Stimulated activated CD4-positive, alpha-beta T cell treated with anti-CD3 and anti-CD28 coated beads, Interleukin-12 subunit alpha, Interleukin-12 subunit beta, amount 100 ng/mL, for 4 hours (primary cell): Measurements from ENCODE around the gene ENKUR.
A peak's percentile ranks its signal among the peaks of the same experiment; 100 is the strongest.
"Not testable (repeated sequence)": the region's sequence is repeated elsewhere in the genome, so short reads cannot be mapped to it uniquely, and the experiment has no call there.

Experiments
- DNase-seq: peaks from one replicate; pipeline ENCODE4 v3.0.0-alpha.2; 2020

ENKUR gene

GRCh38 chr10:24969841-24970281, 46.1 kb downstream of the ENKUR start:
- DNase-seq: no peak

GRCh38 chr10:24968951-24969350, 47.0 kb downstream of the ENKUR start:
- DNase-seq: not testable (repeated sequence)

GRCh38 chr10:24968349-24968748, 47.6 kb downstream of the ENKUR start:
- no peak for DNase-seq

GRCh38 chr10:24966962-24967481, 48.9 kb downstream of the ENKUR start:
- no peak for DNase-seq

GRCh38 chr10:24965051-24965450, 50.9 kb downstream of the ENKUR start:
- no peak for DNase-seq

GRCh38 chr10:24963521-24964041, 52.4 kb downstream of the ENKUR start:
- DNase-seq: no peak

- DNase-seq: no peak
These were observed 53.0 kb downstream of the ENKUR start for GRCh38 chr10:24962995-24963394.

- no peak for DNase-seq
These were observed 54.4 kb downstream of the ENKUR start for GRCh38 chr10:24961582-24961981.

- DNase-seq: no peak
These were observed 56.6 kb downstream of the ENKUR start for GRCh38 chr10:24959382-24959730.

GRCh38 chr10:24958721-24959381, 57.1 kb downstream of the ENKUR start:
- DNase-seq: no peak

GRCh38 chr10:24958091-24958720, 57.8 kb downstream of the ENKUR start:
- no peak for DNase-seq

GRCh38 chr10:24957624-24958051, 58.3 kb downstream of the ENKUR start:
- not testable (repeated sequence) for DNase-seq

- no peak for DNase-seq
These were observed 62.3 kb downstream of the ENKUR start for GRCh38 chr10:24953675-24954074.

GRCh38 chr10:24952707-24953645, 63.0 kb downstream of the ENKUR start:
- DNase-seq: peak; percentile 45

GRCh38 chr10:24952143-24952706, 63.7 kb downstream of the ENKUR start, which contains the start of gene PRTFDC1:
Gene PRTFDC1 (minus strand): TSS chr10:24952606. CDS start chr10:24952575, 31 bp downstream.
- DNase-seq: no peak

GRCh38 chr10:24951201-24952142, 64.5 kb downstream of the ENKUR start:
- no peak for DNase-seq

GRCh38 chr10:24950439-24950838, 65.5 kb downstream of the ENKUR start:
- no peak for DNase-seq

GRCh38 chr10:24949616-24950015, 66.3 kb downstream of the ENKUR start:
- no peak for DNase-seq

- DNase-seq: no peak
These were observed 68.5 kb downstream of the ENKUR start for GRCh38 chr10:24947304-24948097.

- DNase-seq: no peak
These were observed 71.3 kb downstream of the ENKUR start for GRCh38 chr10:24944512-24945255.
